HG02623 (cell line): ENCODE results near the gene UBR7.
A peak's percentile ranks its signal among the peaks of the same experiment; 100 is the strongest.
"Not testable (repeated sequence)": the region's sequence is repeated elsewhere in the genome, so short reads cannot be mapped to it uniquely, and the experiment has no call there.

Experiments
- ATAC-seq: cut with Tn5 transposase; IDR thresholded peaks from one replicate; pipeline ENCODE4 v1.9.1; 2021; ENCODE audit warnings: moderate library complexity; ENCODE audit not compliant: unreplicated experiment

UBR7 gene, protein sequence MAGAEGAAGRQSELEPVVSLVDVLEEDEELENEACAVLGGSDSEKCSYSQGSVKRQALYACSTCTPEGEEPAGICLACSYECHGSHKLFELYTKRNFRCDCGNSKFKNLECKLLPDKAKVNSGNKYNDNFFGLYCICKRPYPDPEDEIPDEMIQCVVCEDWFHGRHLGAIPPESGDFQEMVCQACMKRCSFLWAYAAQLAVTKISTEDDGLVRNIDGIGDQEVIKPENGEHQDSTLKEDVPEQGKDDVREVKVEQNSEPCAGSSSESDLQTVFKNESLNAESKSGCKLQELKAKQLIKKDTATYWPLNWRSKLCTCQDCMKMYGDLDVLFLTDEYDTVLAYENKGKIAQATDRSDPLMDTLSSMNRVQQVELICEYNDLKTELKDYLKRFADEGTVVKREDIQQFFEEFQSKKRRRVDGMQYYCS

DNA sequence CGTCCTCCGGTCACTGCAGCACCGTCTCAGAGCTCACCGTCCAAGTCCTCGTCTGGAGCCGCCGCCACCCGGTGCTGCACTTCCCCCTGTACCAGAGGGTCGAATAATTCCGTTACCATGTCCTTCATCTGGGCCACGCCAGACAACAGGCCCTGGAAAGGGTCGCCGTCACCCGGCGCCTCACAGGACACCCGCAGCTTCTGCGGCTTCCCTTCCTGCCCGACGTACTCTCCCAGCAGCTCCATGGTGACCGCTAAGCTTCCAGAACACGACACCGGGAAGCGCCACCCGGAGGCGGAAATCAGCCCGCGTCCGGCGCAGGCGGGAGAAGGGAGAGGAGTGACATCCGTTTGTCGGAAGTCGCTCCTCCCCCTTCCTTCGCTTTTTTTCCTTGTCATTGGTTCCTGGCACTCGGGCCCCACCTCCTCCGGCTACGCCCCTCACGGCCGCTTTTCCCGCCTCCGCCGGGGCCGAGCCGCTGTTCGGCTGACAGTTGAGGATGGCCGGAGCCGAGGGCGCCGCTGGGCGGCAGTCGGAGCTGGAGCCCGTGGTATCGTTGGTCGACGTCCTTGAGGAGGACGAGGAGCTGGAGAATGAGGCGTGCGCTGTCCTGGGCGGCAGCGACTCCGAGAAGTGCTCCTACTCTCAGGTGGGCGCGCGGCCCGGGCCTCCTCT lies at the start of gene UBR7, which contains the start of gene GON7:
Gene UBR7, plus strand, starts transcription at position 464 of the 675 bp plus-strand sequence. Its CDS starts 36 bp downstream, at position 500.
Gene GON7, minus strand, starts transcription at position 273 of the 675 bp plus-strand sequence. Its CDS starts 28 bp downstream, at position 245.
- ATAC-seq = peak; percentile 79

DNA sequence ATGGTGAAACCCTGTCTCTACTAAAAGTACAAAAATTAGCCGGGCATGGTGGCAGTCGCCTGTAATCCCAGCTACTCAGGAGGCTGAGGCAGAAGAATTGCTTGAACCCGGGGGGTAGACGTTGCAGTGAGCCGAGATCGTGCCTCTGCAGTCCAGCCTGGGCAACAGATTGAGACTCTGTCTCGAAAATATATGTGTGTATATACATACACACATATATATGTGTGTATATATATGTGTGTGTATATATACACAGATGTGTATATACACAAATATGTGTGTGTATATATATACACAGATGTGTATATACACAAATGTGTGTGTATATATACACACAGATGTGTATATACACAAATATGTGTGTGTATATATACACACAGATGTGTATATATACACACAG lies 48.7 kb upstream of the UBR7 start:
- ATAC-seq = not testable (repeated sequence)

GRCh38 chr14:93159625-93160352 lies 47.3 kb upstream of the UBR7 start:
- ATAC-seq = not testable (repeated sequence)

DNA sequence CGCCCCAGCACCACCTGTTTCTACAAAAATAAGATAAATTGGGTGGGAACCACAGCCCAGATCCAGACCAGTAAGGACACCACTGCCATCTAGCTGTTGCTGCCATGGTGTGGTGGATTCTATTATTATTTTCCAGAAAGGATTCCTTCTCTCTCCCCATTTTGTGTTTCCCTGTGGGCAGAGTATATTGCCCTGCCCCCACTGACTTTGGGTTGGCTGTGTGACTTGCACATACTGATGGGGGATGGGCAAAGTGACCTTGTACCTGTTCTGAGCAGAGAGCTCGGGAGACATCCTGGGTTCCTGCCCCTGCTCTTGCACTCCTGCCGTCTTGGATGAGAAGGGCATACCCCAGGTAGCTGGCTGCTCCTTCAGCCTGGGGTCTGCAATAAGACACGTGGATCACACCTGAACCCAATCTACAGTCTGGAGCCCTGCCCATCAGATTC lies 46.7 kb upstream of the UBR7 start:
- ATAC-seq = no peak

GRCh38 chr14:93161411-93161940 lies 45.6 kb upstream of the UBR7 start:
- ATAC-seq = no peak

DNA sequence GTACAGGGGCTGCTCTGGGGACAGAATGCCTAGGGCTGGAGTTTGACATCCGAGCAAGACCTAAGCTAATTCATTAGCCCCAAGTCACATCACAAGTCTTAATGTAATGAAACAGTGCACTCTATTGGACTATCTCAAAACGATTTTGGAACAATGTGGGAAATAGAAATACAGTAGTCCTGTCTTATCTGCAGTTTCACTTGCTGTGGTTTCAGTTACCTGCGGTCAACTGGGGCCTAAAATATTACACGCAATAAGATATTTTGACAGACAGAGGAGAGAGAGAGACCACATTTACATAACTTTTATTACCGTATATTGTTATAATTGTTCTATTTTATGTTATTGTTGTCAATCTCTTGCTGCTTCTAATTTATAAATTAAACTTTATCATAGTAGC lies 43.5 kb upstream of the UBR7 start:
- no peak for ATAC-seq

- ATAC-seq = not testable (repeated sequence)
Observed at GRCh38 chr14:93165271-93166265, 41.5 kb upstream of the UBR7 start.

DNA sequence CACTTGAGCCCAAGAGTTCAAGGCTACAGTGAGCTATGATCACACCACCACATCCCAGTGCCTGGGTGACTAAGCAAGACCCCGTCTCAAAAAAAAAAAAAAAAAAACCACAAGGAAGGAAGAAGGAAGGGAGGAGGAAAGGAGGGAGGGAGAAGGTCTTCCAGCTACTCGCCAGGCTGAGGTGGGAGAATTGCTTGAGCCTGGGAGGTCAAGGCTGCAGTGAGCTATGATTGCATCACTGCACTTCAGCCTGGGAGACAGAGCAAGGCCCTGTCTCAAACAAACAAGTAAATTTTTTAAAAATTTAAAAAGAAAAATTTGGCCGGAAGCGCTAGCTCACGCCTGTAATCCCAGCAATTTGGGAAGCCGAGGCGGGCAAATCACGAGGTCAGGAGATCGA lies 38.4 kb upstream of the UBR7 start:
- ATAC-seq = not testable (repeated sequence)

GRCh38 chr14:93169619-93170018 lies 37.4 kb upstream of the UBR7 start:
- ATAC-seq = not testable (repeated sequence)

DNA sequence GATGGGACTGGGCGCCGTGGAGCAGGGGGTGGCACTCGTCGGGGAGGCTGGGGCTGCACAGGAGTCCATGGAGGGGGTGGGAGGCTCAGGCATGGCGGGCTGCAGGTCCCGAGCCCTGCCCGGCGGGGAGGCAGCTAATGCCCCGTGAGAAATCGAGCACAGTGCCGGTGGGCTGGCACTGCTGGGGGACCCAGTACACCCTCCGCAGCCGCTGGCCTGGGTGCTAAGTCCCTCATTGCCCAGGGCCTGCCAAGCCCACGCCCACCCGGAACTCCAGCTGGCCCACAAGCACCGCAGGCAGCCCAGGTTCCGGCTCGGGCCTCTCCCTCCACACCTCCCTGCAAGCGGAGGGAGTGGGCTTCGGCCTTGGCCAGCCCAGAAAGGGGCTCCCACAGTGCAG lies 36.9 kb upstream of the UBR7 start:
- ATAC-seq = not testable (repeated sequence)

- ATAC-seq = no peak
Observed at GRCh38 chr14:93171376-93171775, 35.7 kb upstream of the UBR7 start.

GRCh38 chr14:93173943-93174395 lies 33.1 kb upstream of the UBR7 start:
- no peak for ATAC-seq

- not testable (repeated sequence) for ATAC-seq
Observed at GRCh38 chr14:93174731-93175130, 32.3 kb upstream of the UBR7 start.

DNA sequence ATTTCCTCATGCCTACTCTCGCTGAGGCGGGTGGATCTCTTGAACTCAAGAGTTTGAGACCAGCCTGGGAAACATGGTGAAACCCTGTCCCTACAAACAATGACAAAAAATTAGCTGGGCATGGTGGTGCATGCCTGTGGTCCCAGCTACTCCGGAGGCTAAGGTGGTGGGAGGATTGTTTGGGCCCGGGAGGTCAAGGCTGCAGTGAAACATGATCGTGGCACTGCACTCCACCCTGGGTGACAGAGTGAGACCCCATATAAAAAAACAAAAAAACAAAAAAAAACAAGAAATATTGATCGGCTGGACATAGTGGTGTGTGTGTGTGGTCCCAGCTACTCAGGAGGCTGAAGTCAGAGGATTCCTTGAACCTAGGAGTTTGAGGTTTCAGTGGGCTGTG lies 31.6 kb upstream of the UBR7 start:
- no peak for ATAC-seq

DNA sequence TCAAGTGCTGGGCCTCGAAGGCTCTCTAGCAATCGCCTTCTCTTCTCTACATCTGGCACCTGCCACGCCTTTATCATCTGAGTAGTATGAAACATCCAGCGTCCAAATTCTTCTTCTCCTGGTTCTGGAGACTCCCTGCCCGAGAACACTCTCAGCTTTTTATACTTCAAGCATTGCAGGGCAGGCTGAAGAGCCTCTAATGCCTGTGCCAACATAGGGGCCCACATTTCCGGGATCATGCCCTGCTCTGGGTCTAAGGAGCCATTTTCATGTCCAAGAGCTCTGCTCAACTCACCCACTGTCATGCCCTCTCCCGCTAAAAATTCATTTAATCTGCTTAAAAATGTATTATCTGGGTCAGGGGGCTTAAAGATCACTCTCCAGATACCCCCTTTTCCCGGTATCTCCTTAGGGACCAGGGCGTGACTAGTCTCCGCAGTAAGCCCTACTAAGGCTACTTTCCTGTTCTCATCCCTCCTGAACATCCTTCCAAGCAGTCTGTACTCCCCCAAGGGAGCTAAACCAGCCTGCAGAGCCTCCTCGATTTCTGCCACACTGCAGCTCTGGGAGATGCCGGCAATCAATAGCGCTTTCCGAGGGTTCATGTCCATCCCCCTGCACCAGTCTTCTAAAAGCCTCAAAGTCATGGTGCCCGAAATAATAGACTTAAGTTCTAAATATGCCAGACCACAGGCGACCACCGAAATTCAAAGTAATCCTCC lies 23.3 kb upstream of the UBR7 start:
- ATAC-seq = no peak

DNA sequence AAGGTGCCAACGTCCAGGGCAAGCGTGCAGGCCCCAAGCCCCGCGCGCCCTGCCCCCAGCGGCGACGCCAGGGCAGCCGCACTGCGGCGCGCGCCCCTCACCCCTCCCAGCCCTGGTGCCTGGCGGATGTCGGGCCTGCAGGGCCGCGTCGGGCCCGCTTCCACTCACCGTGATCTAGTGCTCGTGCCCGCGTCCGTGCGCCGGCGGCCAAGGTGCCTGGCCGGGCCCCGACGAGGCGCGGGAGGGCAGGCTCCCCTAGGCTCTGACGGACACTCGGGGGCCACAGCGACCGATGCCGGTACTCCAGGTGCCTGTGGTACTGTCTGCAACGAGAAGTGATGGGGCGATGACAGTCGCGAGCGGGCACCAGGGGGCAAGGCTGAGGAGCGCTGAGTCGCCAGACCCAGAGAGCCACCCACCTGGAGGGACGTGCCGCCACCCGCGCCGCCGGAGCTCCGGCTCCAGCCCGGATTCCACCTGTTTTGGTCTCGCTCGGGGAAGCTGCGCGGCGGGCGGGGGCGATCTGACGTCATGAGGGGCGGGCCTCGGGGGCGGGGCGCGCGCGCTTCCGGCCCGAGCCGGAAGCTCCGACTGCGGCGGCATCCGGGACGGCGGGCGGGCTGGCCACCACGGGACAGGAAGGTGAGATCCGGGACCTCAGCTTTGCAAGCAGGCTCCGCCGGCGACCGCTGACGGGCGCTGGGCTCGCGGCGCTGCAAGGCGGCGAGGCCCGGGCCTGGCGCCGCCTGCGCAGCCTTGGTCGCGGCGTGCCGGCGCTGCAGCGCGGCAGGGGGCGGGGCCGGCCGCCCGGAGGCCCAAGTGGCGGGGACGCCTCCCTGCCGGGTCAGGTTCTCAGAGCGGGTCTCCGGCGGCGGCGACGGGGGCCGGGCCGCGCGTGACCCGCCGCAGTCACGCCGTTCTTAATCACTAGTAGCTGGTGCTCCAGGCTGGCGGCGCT lies 22.4 kb upstream of the UBR7 start, which contains the start of the genes LYSET and MOAP1:
Gene LYSET, plus strand, starts transcription at position 927 of the 958 bp plus-strand sequence. CDS start 89 bp downstream, outside the sequence.
Gene MOAP1, minus strand, starts transcription at position 507 of the 958 bp plus-strand sequence. CDS start 655 bp downstream, outside the sequence.
- ATAC-seq = peak; percentile 67

GRCh38 chr14:93185349-93185720 lies 21.7 kb upstream of the UBR7 start:
- no peak for ATAC-seq

GRCh38 chr14:93186466-93186865 lies 20.6 kb upstream of the UBR7 start:
- no peak for ATAC-seq
